Measurements from ENCODE around the gene RNF7.

The RNF7 gene

GRCh38 chr3:141735176-141735575, 2.9 kb upstream of the RNF7 start:
- no peak overlapping the region for H3K4me3 ChIP-seq (ENCODE audit: low read depth, low read length)
- DNase-seq (ENCODE audit: low read depth) = no peak
- no peak for TF ChIP-seq CTCF (IDR thresholded peaks at IDR 0.05; ENCODE audit: control insufficient read depth, extremely low read depth, insufficient read depth)

GRCh38 chr3:141735770-141736465, 2.2 kb upstream of the RNF7 start:
- DNase-seq (ENCODE audit: low read depth) = no peak
- no peak overlapping the region for H3K4me3 ChIP-seq (ENCODE audit: low read depth, low read length)
- TF ChIP-seq CTCF (IDR thresholded peaks at IDR 0.05; ENCODE audit: control insufficient read depth, extremely low read depth, insufficient read depth) = no peak

- no peak for DNase-seq (ENCODE audit: low read depth)
- no peak for TF ChIP-seq CTCF (IDR thresholded peaks at IDR 0.05; ENCODE audit: control insufficient read depth, extremely low read depth, insufficient read depth)
- no peak overlapping the region for H3K4me3 ChIP-seq (ENCODE audit: low read depth, low read length)
Measured at GRCh38 chr3:141737093-141737492, 1.0 kb upstream of the RNF7 start.

GRCh38 chr3:141737678-141738021, 448 bp upstream of the RNF7 start:
- peak overlapping the region; percentile 86 for H3K4me3 ChIP-seq (ENCODE audit: low read depth, low read length)
- TF ChIP-seq CTCF (IDR thresholded peaks at IDR 0.05; ENCODE audit: control insufficient read depth, extremely low read depth, insufficient read depth) = no peak
- no peak for DNase-seq (ENCODE audit: low read depth)

- H3K4me3 ChIP-seq (ENCODE audit: low read depth, low read length) = peak overlapping the region; percentile 86
- no peak for DNase-seq (ENCODE audit: low read depth)
- TF ChIP-seq CTCF (IDR thresholded peaks at IDR 0.05; ENCODE audit: control insufficient read depth, extremely low read depth, insufficient read depth) = no peak
Measured at GRCh38 chr3:141738891-141739363, 829 bp downstream of the RNF7 start.

- H3K4me3 ChIP-seq (ENCODE audit: low read depth, low read length) = peak overlapping the region; percentile 86
- no peak for TF ChIP-seq CTCF (IDR thresholded peaks at IDR 0.05; ENCODE audit: control insufficient read depth, extremely low read depth, insufficient read depth)
- no peak for DNase-seq (ENCODE audit: low read depth)
Measured at GRCh38 chr3:141739731-141740130, 1.6 kb downstream of the RNF7 start.

GRCh38 chr3:141740349-141740748, 2.3 kb downstream of the RNF7 start:
- no peak for TF ChIP-seq CTCF (IDR thresholded peaks at IDR 0.05; ENCODE audit: control insufficient read depth, extremely low read depth, insufficient read depth)
- H3K4me3 ChIP-seq (ENCODE audit: low read depth, low read length) = no peak overlapping the region
- DNase-seq (ENCODE audit: low read depth) = no peak
